K562 (cell line): ENCODE data around the gene SHC1. TPM values are rescaled to one million over a fixed set of nuclear protein-coding genes. Genes with fewer than 3 reads are reported as not detected.
A peak's percentile ranks its signal among the peaks of the same experiment; 100 is the strongest.

Source experiments
- EGR1 ChIP-seq: fragments of 450-650 bp; conservative IDR thresholded peaks from 2 replicates; pipeline ENCODE4 v1.6.1; 2017; ENCODE audit warnings: mild to moderate bottlenecking
- ELF2 ChIP-seq: fragments of 250-450 bp; sonication (Bioruptor Pico); IDR thresholded peaks from 2 replicates; pipeline ENCODE4 v1.5.0; 2021; ENCODE audit warnings: mild to moderate bottlenecking
- ETV1 ChIP-seq: fragments of 450-650 bp; conservative IDR thresholded peaks from 2 replicates; pipeline ENCODE4 v1.6.1; 2016; ENCODE audit warnings: missing genetic modification characterization, control low read depth, low read depth, missing compliant biosample characterization
- GTF2B ChIP-seq: IDR thresholded peaks from 2 replicates; pipeline ENCODE4 v1.6.1; 2011; ENCODE audit not compliant: insufficient read length; ENCODE audit errors: extremely low read depth
- KDM4B ChIP-seq, 2 experiments: fragments of 450-650 bp in 1 of 2; sonication (generic) in 1 of 2; IDR thresholded peaks; 2 replicates each; pipeline ENCODE4 v1.6.1; 2016 to 2017; ENCODE audit warnings: borderline replicate concordance in 2 of 2, antibody characterized with exemption in 1 of 2, low read depth in 1 of 2, mild to moderate bottlenecking in 1 of 2
- MAFG ChIP-seq: fragments of 450-650 bp; conservative IDR thresholded peaks from 2 replicates; pipeline ENCODE4 v1.6.1; 2016; ENCODE audit warnings: missing genetic modification characterization, missing compliant biosample characterization
- MAZ ChIP-seq, 2 experiments: fragments of 450-650 bp in 1 of 2; sonication (generic) in 1 of 2; formaldehyde crosslinking; IDR thresholded peaks in 1 of 2; conservative IDR thresholded peaks in 1 of 2; 2 replicates each; pipeline versions ENCODE4 v1.4.0 to v1.5.0; 2020; ENCODE audit warnings: mild to moderate bottlenecking in 1 of 2, missing genetic modification reagents in 1 of 2
- MXI1 ChIP-seq: IDR thresholded peaks from 2 replicates; pipeline ENCODE4 v1.6.1; 2011; ENCODE audit warnings: low read depth, mild to moderate bottlenecking, improper control_type of control experiment, low read length
- NFIC ChIP-seq: fragments of 450-650 bp; IDR thresholded peaks from 2 replicates; pipeline ENCODE4 v1.6.1; 2017; ENCODE audit warnings: mild to moderate bottlenecking, inconsistent platforms
- PATZ1 ChIP-seq: fragments of 250-450 bp; sonication (Bioruptor Pico); IDR thresholded peaks from 2 replicates; pipeline ENCODE4 v1.5.0; 2020; ENCODE audit warnings: mild to moderate bottlenecking, borderline replicate concordance
- PHF21A ChIP-seq: fragments of 450-650 bp; IDR thresholded peaks from 2 replicates; pipeline ENCODE4 v1.6.1; 2017; ENCODE audit warnings: low read depth, borderline replicate concordance
- POLR2A ChIP-seq: fragments of 450-650 bp; conservative IDR thresholded peaks from 2 replicates; pipeline ENCODE4 v1.6.1; 2016
- RERE ChIP-seq: sonication (generic); formaldehyde crosslinking; IDR thresholded peaks from 2 replicates; pipeline ENCODE4 v1.8.0; 2023; ENCODE audit warnings: missing genetic modification reagents, mild to moderate bottlenecking, borderline replicate concordance
- SIRT6 ChIP-seq: IDR thresholded peaks from one replicate; pipeline ENCODE4 v1.6.1; 2012; ENCODE audit warnings: low read depth, mild to moderate bottlenecking, control low read depth, inconsistent platforms, low read length, moderate library complexity
- TARDBP ChIP-seq: fragments of 450-650 bp; IDR thresholded peaks from 2 replicates; pipeline ENCODE4 v1.6.1; 2016
- TRIM24 ChIP-seq, 2 experiments: fragments of 450-650 bp; IDR thresholded peaks; 2 replicates each; pipeline ENCODE4 v1.6.1; 2016
- ZNF24 ChIP-seq: fragments of 450-650 bp; IDR thresholded peaks from 2 replicates; pipeline ENCODE4 v1.6.1; 2016
- ZNF449 ChIP-seq: fragments of 250-450 bp; sonication (Bioruptor Pico); IDR thresholded peaks from 2 replicates; pipeline ENCODE4 v1.8.0; 2022; ENCODE audit warnings: moderate library complexity, mild to moderate bottlenecking, inconsistent platforms
- polyA plus RNA-seq, 8 experiments: library from polyadenylated mRNA; depleted of rRNA in 4 of 8; stranded (reverse) in 5 of 8; unstranded in 3 of 8; fragments of >200 nt; fragmentation: Nextera tagmentation in 2 of 8; fragmentation: Illumina TruSeq in 1 of 8; extraction: Ambion mirVana in 2 of 8; extraction: Trizol in 1 of 8; gene quantifications; 2 replicates each; pipeline versions ENCODE4 v1.2.1 to v1.2.3, GENCODE V29; 2011 to 2014; ENCODE audit warnings: inconsistent platforms in 1 of 8, missing spikeins in 1 of 8
- total RNA-seq, 7 experiments: library from RNA; depleted of rRNA in 6 of 7; stranded (reverse); fragments of >200 nt in 6 of 7; fragmentation: Illumina TruSeq in 2 of 7; extraction: Trizol in 2 of 7; gene quantifications; 2 replicates each; pipeline versions ENCODE4 v1.2.1 to v1.2.3, GENCODE V29; 2011 to 2021; ENCODE audit warnings: low replicate concordance in 1 of 7

The SHC1 gene
- total and polyA plus RNA-seq, 9 of the 15 experiments (the other 6 are each of a cell fraction or from before 2014, with no cell fraction given), result 4.1 to 113 (median 51.9) TPM

GRCh38 chr1:154974102-154974807 is 3.7 kb upstream of the SHC1 start, which contains the start of gene CKS1B (continued):
- no peak for TF ChIP-seq RERE
- peak; percentile 97 for TF ChIP-seq ETV1 (tag)
- TF ChIP-seq MXI1, result 0 out of 2 replicates have a peak, but pooled peaks have one; percentile 45
- TF ChIP-seq ELF2 (CRISPR knock-in tag), result no peak; the same call in 1 of the 2 replicates
- TF ChIP-seq TRIM24 (IDR thresholded peaks at IDR 0.05), result 0 out of 4 replicates have a peak, but pooled peaks of 1 of the 2 experiments have one; percentile 6
- TF ChIP-seq KDM4B (IDR thresholded peaks at IDR 0.05; ENCODE audit: borderline replicate concordance in 2 of 2, low read depth in 1 of 2), result no peak
- TF ChIP-seq PATZ1 (CRISPR knock-in tag), result no peak
- TF ChIP-seq GTF2B, result peak; percentile 19
- TF ChIP-seq EGR1, result peak; percentile 78
- peak; percentile 39 to 47 for TF ChIP-seq MAZ (CRISPR knock-in tag; conservative IDR thresholded peaks at IDR 0.05 in 1 of 2, IDR thresholded peaks at IDR 0.05 in 1 of 2)
- TF ChIP-seq MAFG (tag), result no peak
- TF ChIP-seq POLR2A, result peak; percentile 97
- TF ChIP-seq ZNF24, result no peak
- TF ChIP-seq TARDBP, result no peak
- no peak for TF ChIP-seq PHF21A
- no peak for TF ChIP-seq ZNF449 (CRISPR knock-in tag)
- no peak for TF ChIP-seq SIRT6
- no peak for TF ChIP-seq NFIC
